H9 (cell line): ENCODE data around the gene CDC40. TPM values are rescaled to one million over a fixed set of nuclear protein-coding genes. Genes with fewer than 3 reads are reported as not detected.

Experiments used
- DNase-seq: peaks from one replicate; pipeline ENCODE4 v3.0.0-alpha.2; 2017
- H2AFZ ChIP-seq: one replicate; pipeline ENCODE4 v1.6.1; 2013; ENCODE audit warnings: mild to moderate bottlenecking, low read length, control low read depth, moderate library complexity
- H2AK5ac ChIP-seq: 2 replicates; pipeline ENCODE4 v1.6.1; 2013; ENCODE audit warnings: low read length, control low read depth, mixed read lengths; ENCODE audit not compliant: insufficient read length
- H2BK120ac ChIP-seq: one replicate; pipeline ENCODE4 v1.6.1; 2013; ENCODE audit warnings: low read depth, mild to moderate bottlenecking, low read length, control low read depth, inconsistent platforms; ENCODE audit not compliant: poor library complexity, severe bottlenecking
- H2BK12ac ChIP-seq: 2 replicates; pipeline ENCODE4 v1.6.1; 2013; ENCODE audit warnings: low read length, control low read depth, mixed read lengths, low read depth; ENCODE audit not compliant: insufficient read length
- H2BK15ac ChIP-seq: 2 replicates; pipeline ENCODE4 v1.6.1; 2013; ENCODE audit warnings: low read depth, low read length, control low read depth
- H2BK20ac ChIP-seq: one replicate; pipeline ENCODE4 v1.6.1; 2013; ENCODE audit warnings: low read depth, mild to moderate bottlenecking, low read length, control low read depth, inconsistent platforms; ENCODE audit not compliant: poor library complexity, severe bottlenecking
- H2BK5ac ChIP-seq: 2 replicates; pipeline ENCODE4 v1.6.1; 2013; ENCODE audit warnings: low read length, control low read depth, mixed read lengths; ENCODE audit not compliant: insufficient read length
- H3K14ac ChIP-seq: 2 replicates; pipeline ENCODE4 v1.6.1; 2013; ENCODE audit warnings: low read length, control low read depth; ENCODE audit not compliant: insufficient read depth
- H3K18ac ChIP-seq: 2 replicates; pipeline ENCODE4 v1.6.1; 2013; ENCODE audit warnings: low read depth, mild to moderate bottlenecking, mixed read lengths, low read length, control low read depth; ENCODE audit not compliant: insufficient read length
- H3K23ac ChIP-seq: 2 replicates; pipeline ENCODE4 v1.6.1; 2013; ENCODE audit warnings: low read length, control low read depth, mixed read lengths, low read depth; ENCODE audit not compliant: insufficient read length
- H3K23me2 ChIP-seq: 2 replicates; pipeline ENCODE4 v1.6.1; 2013; ENCODE audit warnings: low read depth, mild to moderate bottlenecking, mixed read lengths, low read length, control low read depth; ENCODE audit not compliant: insufficient read length, poor library complexity, severe bottlenecking
- H3K27ac ChIP-seq: 2 replicates; pipeline ENCODE4 v1.5.1; 2013; ENCODE audit warnings: low read length, control low read depth, mixed read lengths, low read depth; ENCODE audit not compliant: insufficient read length
- H3K27me3 ChIP-seq: 2 replicates; pipeline ENCODE4 v1.6.1; 2013; ENCODE audit warnings: low read length, control low read depth, inconsistent platforms; ENCODE audit not compliant: insufficient read depth
- H3K4ac ChIP-seq: 2 replicates; pipeline ENCODE4 v1.6.1; 2013; ENCODE audit warnings: low read depth, mild to moderate bottlenecking, control low read depth, inconsistent platforms, low read length, moderate library complexity
- H3K4me1 ChIP-seq: 2 replicates; pipeline ENCODE4 v1.6.1; 2013; ENCODE audit warnings: low read length, control low read depth, inconsistent platforms; ENCODE audit not compliant: insufficient read depth
- H3K4me2 ChIP-seq: 2 replicates; pipeline ENCODE4 v1.6.1; 2013; ENCODE audit warnings: low read length, control low read depth, mixed read lengths; ENCODE audit not compliant: insufficient read length, insufficient read depth
- H3K56ac ChIP-seq: 2 replicates; pipeline ENCODE4 v1.6.1; 2013; ENCODE audit warnings: low read depth, mild to moderate bottlenecking, mixed read lengths, low read length, control low read depth; ENCODE audit not compliant: insufficient read length
- H3K79me1 ChIP-seq: 2 replicates; pipeline ENCODE4 v1.6.1; 2013; ENCODE audit warnings: low read depth, mild to moderate bottlenecking, moderate library complexity, low read length, control low read depth, inconsistent platforms; ENCODE audit not compliant: insufficient read depth, poor library complexity, severe bottlenecking
- H3K79me2 ChIP-seq: 2 replicates; pipeline ENCODE4 v1.6.1; 2013; ENCODE audit warnings: low read length, control low read depth, inconsistent platforms; ENCODE audit not compliant: insufficient read depth
- H3K9ac ChIP-seq: 2 replicates; pipeline ENCODE4 v1.6.1; 2013; ENCODE audit warnings: low read length, control low read depth, mixed read lengths; ENCODE audit not compliant: insufficient read length; ENCODE audit errors: extremely low read depth
- H3K9me3 ChIP-seq: one replicate; pipeline ENCODE4 v1.6.1; 2013; ENCODE audit warnings: low read depth, low read length, inconsistent platforms; ENCODE audit not compliant: control insufficient read depth
- H3T11ph ChIP-seq: one replicate; pipeline ENCODE4 v1.6.1; 2013; ENCODE audit warnings: mild to moderate bottlenecking, low read length, control low read depth, inconsistent platforms
- H4K20me1 ChIP-seq: one replicate; pipeline ENCODE4 v1.6.1; 2013; ENCODE audit not compliant: control insufficient read depth, insufficient read length, insufficient read depth
- H4K5ac ChIP-seq: 2 replicates; pipeline ENCODE4 v1.6.1; 2013; ENCODE audit warnings: low read depth, mild to moderate bottlenecking, mixed read lengths, low read length, control low read depth; ENCODE audit not compliant: insufficient read length
- H4K8ac ChIP-seq: replicated peaks from 2 replicates; pipeline ENCODE4 v1.6.1; 2013; ENCODE audit warnings: low read length, control low read depth, mixed read lengths, low read depth; ENCODE audit not compliant: insufficient read length
- H4K91ac ChIP-seq: 2 replicates; pipeline ENCODE4 v1.6.1; 2013; ENCODE audit warnings: low read depth, mild to moderate bottlenecking, moderate library complexity, mixed read lengths, low read length, control low read depth; ENCODE audit not compliant: insufficient read length
- H3K27ac Mint-ChIP-seq, 3 experiments: 2 replicates in 2 of 3; 3 replicates in 1 of 3; pipeline ENCODE4 v1.8.0; 2020 to 2021; ENCODE audit warnings: mixed read lengths in 3 of 3, mild to moderate bottlenecking in 1 of 3, moderate library complexity in 1 of 3
- H3K27me3 Mint-ChIP-seq: 2 replicates; pipeline ENCODE4 v1.8.0; 2021; ENCODE audit warnings: low read depth, mild to moderate bottlenecking, moderate library complexity, mixed read lengths
- H3K36me3 Mint-ChIP-seq, 3 experiments: 2 replicates in 2 of 3; 3 replicates in 1 of 3; pipeline ENCODE4 v1.8.0; 2020 to 2021; ENCODE audit warnings: low read depth in 3 of 3, mixed read lengths in 3 of 3; ENCODE audit not compliant: insufficient read depth in 1 of 3
- H3K4me1 Mint-ChIP-seq, 2 experiments: 2 replicates each; pipeline ENCODE4 v1.8.0; 2020; ENCODE audit warnings: mixed read lengths in 2 of 2
- H3K4me3 Mint-ChIP-seq, 2 experiments: 2 replicates in 1 of 2; 3 replicates in 1 of 2; pipeline ENCODE4 v1.8.0; 2020 to 2021; ENCODE audit warnings: mild to moderate bottlenecking in 2 of 2, mixed read lengths in 2 of 2, moderate library complexity in 1 of 2
- H3K9me3 Mint-ChIP-seq, 2 experiments: 2 replicates in 1 of 2; 3 replicates in 1 of 2; pipeline ENCODE4 v1.8.0; 2020; ENCODE audit warnings: mild to moderate bottlenecking in 2 of 2, mixed read lengths in 2 of 2, moderate library complexity in 1 of 2
- CTCF ChIP-seq: fragments of 200-600 bp; sonication (generic); conservative IDR thresholded peaks from 3 replicates; pipeline ENCODE4 v1.8.0; 2021; ENCODE audit warnings: antibody characterized with exemption, mild to moderate bottlenecking
- WGBS: extraction: QIAGEN DNeasy Blood & Tissue Kit; methylation state at CpG from one replicate; pipeline ENCODE4 v1.1.7; 2013; ENCODE audit warnings: missing lambda C conversion rate, low lambda C conversion rate, mixed read lengths; ENCODE audit not compliant: insufficient read length; ENCODE audit errors: extremely low coverage; 5-methylcytosine and 5-hydroxymethylcytosine counted together
- total RNA-seq: library from RNA; stranded (reverse); gene quantifications from 2 replicates; pipeline ENCODE4 v1.2.1, GENCODE V29; 2021

CDC40 gene
- total RNA-seq, 1 experiment from 2014 or later, result 23.5 TPM

- Histone ChIP-seq H4K8ac (no peak overlapping the region), H3T11ph (no peak overlapping the region), H2AFZ (no peak overlapping the region), H3K23me2 (no peaks in the 10 kb centered on the region), H3K56ac (no peak overlapping the region), H4K20me1 (no peaks in the 10 kb centered on the region), H3K79me2 (peaks cover 22% of the 10 kb centered on the region; the same call in 1 of the 2 replicates), H3K18ac (no peak overlapping the region), H2BK20ac (no peak overlapping the region), H3K9me3 (no peaks in the 10 kb centered on the region), H2BK15ac (no peak overlapping the region), H4K91ac (no peak overlapping the region), H3K4me1 (no peaks in the 10 kb centered on the region), H3K4ac (no peak overlapping the region), H3K9ac (no peak overlapping the region), H3K4me2 (no peak overlapping the region), H2BK12ac (no peak overlapping the region), H3K79me1 (peaks cover 2% of the 10 kb centered on the region), H2AK5ac (no peak overlapping the region), H2BK120ac (no peak overlapping the region), H3K27ac (no peak overlapping the region), H3K14ac (no peak overlapping the region), H4K5ac (no peak overlapping the region), H2BK5ac (no peak overlapping the region), H3K27me3 (no peaks in the 10 kb centered on the region), H3K23ac (no peak overlapping the region)
- no peaks in the 10 kb centered on the region for H3K9me3 Mint-ChIP-seq
- 0 out of 4 replicates have a peak, but pooled peaks cover 0 to 2% of the 10 kb centered on the region in 2 experiments for H3K4me1 Mint-ChIP-seq
- peak overlapping the region in 2 of 3 experiments; percentile 5 to 35; a peak in 1 of 7 replicates for H3K27ac Mint-ChIP-seq
- H3K27me3 Mint-ChIP-seq, result no peaks in the 10 kb centered on the region
- no peak for DNase-seq
- no CpG with 5 or more reads among the region's 3 CpGs for WGBS
- no peaks in the 10 kb centered on the region for H3K36me3 Mint-ChIP-seq
- no peak for TF ChIP-seq CTCF
- H3K4me3 Mint-ChIP-seq, result no peak overlapping the region
These were observed 5.7 kb downstream of the CDC40 start for GRCh38 chr6:110185879-110186278.
